Measurements from ENCODE around the gene SH2D3C. TPM values are rescaled to one million over a fixed set of nuclear protein-coding genes. Genes with fewer than 3 reads are reported as not detected.

Gene SH2D3C
- total and polyA plus RNA-seq, 2 of the 4 experiments (the other 2 are of a cell fraction), result under 0.01 to 0.24 TPM

DNA sequence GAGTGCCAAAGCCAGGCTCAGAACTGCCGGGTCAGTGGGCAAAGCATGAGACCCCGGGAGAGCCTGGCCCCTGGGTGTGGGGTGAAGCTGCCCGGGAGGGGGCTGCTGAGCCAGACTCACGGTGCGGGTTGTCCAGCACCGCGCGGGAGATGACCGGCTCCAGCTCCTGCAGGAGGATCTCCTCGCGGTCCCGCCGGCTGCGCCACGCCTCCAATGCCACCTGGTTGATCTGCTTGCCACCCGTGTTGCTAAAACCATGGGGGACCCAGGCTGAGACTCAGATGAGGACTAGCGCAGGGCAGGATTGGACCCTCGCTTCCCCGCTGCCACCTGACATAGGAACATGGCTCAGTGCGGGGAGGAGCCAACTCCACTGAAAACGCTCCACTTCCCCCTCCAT, 46.0 kb downstream of the SH2D3C start:
- H3K9me1 ChIP-seq (ENCODE audit: insufficient read depth, low read length), result no peaks in the 10 kb centered on the region
- no peak overlapping the region for H3K4ac ChIP-seq (ENCODE audit: low read depth, low read length)
- no peak overlapping the region for H2AK5ac ChIP-seq (ENCODE audit: low read depth, low read length)
- H2AFZ ChIP-seq (replicated peaks; ENCODE audit: low read length, poor library complexity), result no peak overlapping the region
- no peak overlapping the region for H4K5ac ChIP-seq (ENCODE audit: low read depth, low read length)
- H3K27ac ChIP-seq (ENCODE audit: insufficient read depth, low read length), result no peak overlapping the region
- no peak overlapping the region for H3K14ac ChIP-seq (replicated peaks; ENCODE audit: low read depth, low read length)
- intact Hi-C loops (cut with micrococcal nuclease) (loop anchor here (5.0 kb wide), 1 partner anchor 225 kb away; no protein-coding TSS in a partner anchor), dilution Hi-C loops (cut with HindIII; ENCODE audit: low sequenced_read_pairs, unreplicated experiment) (no loop called here), in situ Hi-C loops (cut with MboI; ENCODE audit: low sequenced_read_pairs) (no loop called here)
- H3K9me3 ChIP-seq (ENCODE audit: control insufficient read depth, insufficient read depth, low read length), result no peaks in the 10 kb centered on the region
- H3K4me3 ChIP-seq (ENCODE audit: insufficient read depth, low read depth, low read length), result no peak overlapping the region
- TF ChIP-seq POLR2A (IDR thresholded peaks at IDR 0.05; ENCODE audit: low read depth, low read length), result no peak
- no peak for TF ChIP-seq MAZ (IDR thresholded peaks at IDR 0.05; ENCODE audit: borderline replicate concordance, low read depth, low read length)
- no peak for TF ChIP-seq RCOR1 (IDR thresholded peaks at IDR 0.05; ENCODE audit: insufficient replicate concordance, low read length)
- no peak for TF ChIP-seq FOS (IDR thresholded peaks at IDR 0.05; ENCODE audit: low read depth, low read length)
- TF ChIP-seq CEBPB (IDR thresholded peaks at IDR 0.05; ENCODE audit: low read depth, low read length), result no peak
- no peak for TF ChIP-seq USF2 (IDR thresholded peaks at IDR 0.05; ENCODE audit: low read depth, low read length)
- TF ChIP-seq RFX5 (IDR thresholded peaks at IDR 0.05; ENCODE audit: low read depth, low read length), result no peak
- no peak for TF ChIP-seq MXI1 (IDR thresholded peaks at IDR 0.05; ENCODE audit: borderline replicate concordance, low read depth, low read length)
- TF ChIP-seq CHD1 (IDR thresholded peaks at IDR 0.05; ENCODE audit: low read depth, low read length), result no peak
- no peak for TF ChIP-seq RAD21 (IDR thresholded peaks at IDR 0.05; ENCODE audit: low read length)
- TF ChIP-seq, protein P1, sequence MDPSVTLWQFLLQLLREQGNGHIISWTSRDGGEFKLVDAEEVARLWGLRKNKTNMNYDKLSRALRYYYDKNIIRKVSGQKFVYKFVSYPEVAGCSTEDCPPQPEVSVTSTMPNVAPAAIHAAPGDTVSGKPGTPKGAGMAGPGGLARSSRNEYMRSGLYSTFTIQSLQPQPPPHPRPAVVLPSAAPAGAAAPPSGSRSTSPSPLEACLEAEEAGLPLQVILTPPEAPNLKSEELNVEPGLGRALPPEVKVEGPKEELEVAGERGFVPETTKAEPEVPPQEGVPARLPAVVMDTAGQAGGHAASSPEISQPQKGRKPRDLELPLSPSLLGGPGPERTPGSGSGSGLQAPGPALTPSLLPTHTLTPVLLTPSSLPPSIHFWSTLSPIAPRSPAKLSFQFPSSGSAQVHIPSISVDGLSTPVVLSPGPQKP (IDR thresholded peaks at IDR 0.05; ENCODE audit: borderline replicate concordance, low read depth, low read length), result no peak
- no peak for TF ChIP-seq SMC3 (IDR thresholded peaks at IDR 0.05; ENCODE audit: low read depth, low read length)
- no peak for TF ChIP-seq CTCF (conservative IDR thresholded peaks at IDR 0.05; ENCODE audit: low read depth, low read length)
- no peak for TF ChIP-seq BHLHE40 (IDR thresholded peaks at IDR 0.05; ENCODE audit: low read depth, low read length)
- no peak for TF ChIP-seq MAFK (IDR thresholded peaks at IDR 0.05; ENCODE audit: low read depth, low read length)
- TF ChIP-seq NFE2L2 (IDR thresholded peaks at IDR 0.05; ENCODE audit: low read depth, low read length), result no peak
- WGBS, 2 experiments (ENCODE audit: extremely low coverage in 2 of 2, insufficient read length in 1 of 2), result 96% methylated on average over 17 of the region's 21 CpGs; no CpG with 5 or more reads in 1 of the 2 experiments
- ATAC-seq (ENCODE audit: low read depth) (no peak), DNase-seq (no peak)
- H3K56ac ChIP-seq (ENCODE audit: extremely low read depth, insufficient read depth, low read length), result no peak overlapping the region
- H3K4me2 ChIP-seq (ENCODE audit: low read depth, low read length), result no peak overlapping the region
- peaks cover 4 to 12% of the 10 kb centered on the region in 2 experiments; a peak in 2 of 4 replicates for H3K79me1 ChIP-seq (ENCODE audit: low read depth in 1 of 2, low read length in 2 of 2)
- H3K9ac ChIP-seq (ENCODE audit: low read depth, low read length), result no peak overlapping the region
- ChIA-PET POLR2A (ENCODE audit: unreplicated experiment) (no interaction called here), CTCF (no interaction called here)
- BruUV-seq (replicated peaks), result no TSS peak
- H3K23ac ChIP-seq (ENCODE audit: low read depth, low read length), result no peak overlapping the region
- H4K91ac ChIP-seq (ENCODE audit: insufficient read depth, low read depth, low read length), result no peak overlapping the region
- no peaks in the 10 kb centered on the region for H4K20me1 ChIP-seq (ENCODE audit: insufficient read depth, low read length)
- H4K8ac ChIP-seq (ENCODE audit: low read depth in 2 of 2, low read length in 2 of 2), result no peak overlapping the region
- no peak overlapping the region for H3K18ac ChIP-seq (ENCODE audit: low read depth, low read length)
- 0 out of 2 replicates have a peak, but pooled peaks cover 3% of the 10 kb centered on the region for H3K27me3 ChIP-seq (ENCODE audit: control insufficient read depth, insufficient read depth, low read length)
- H3K36me3 ChIP-seq (ENCODE audit: control insufficient read depth, insufficient read depth, low read length), result peaks cover 5% of the 10 kb centered on the region; the same call in 1 of the 2 replicates
- H2BK120ac ChIP-seq (ENCODE audit: low read depth, low read length), result no peak overlapping the region
- peaks cover 6% of the 10 kb centered on the region for H3K4me1 ChIP-seq (ENCODE audit: control insufficient read depth, insufficient read depth, low read length)
- H2BK20ac ChIP-seq (ENCODE audit: low read depth, low read length), result no peak overlapping the region
- no peak overlapping the region for H2BK5ac ChIP-seq (ENCODE audit: low read depth, low read length, poor library complexity, severe bottlenecking)
- no peak overlapping the region for H2BK15ac ChIP-seq (ENCODE audit: low read depth, low read length)
- no peak overlapping the region for H2AK9ac ChIP-seq (replicated peaks; ENCODE audit: low read depth, low read length, poor library complexity)

Data from IMR-90 (cell line).